Liver (tissue), 3 donors: ENCODE measurements around the gene GMDS.

ENCODE experiments used
- EGR1 ChIP-seq, 2 donors: IDR thresholded peaks; 2 replicates each; pipeline ENCODE4 v1.6.1; 2016 to 2018; ENCODE audit warnings: antibody characterized with exemption in 2 of 2, low read depth in 2 of 2
- FOXA1 ChIP-seq: IDR thresholded peaks from 2 replicates; pipeline ENCODE4 v1.6.1; 2016; ENCODE audit warnings: antibody characterized with exemption
- HNF4G ChIP-seq: IDR thresholded peaks from 2 replicates; pipeline ENCODE4 v1.6.1; 2016; ENCODE audit warnings: antibody characterized with exemption
- NR2F2 ChIP-seq: IDR thresholded peaks from 2 replicates; pipeline ENCODE4 v1.6.1; 2016; ENCODE audit warnings: antibody characterized with exemption
- SP1 ChIP-seq: IDR thresholded peaks from 2 replicates; pipeline ENCODE4 v1.6.1; 2018; ENCODE audit warnings: antibody characterized with exemption, mild to moderate bottlenecking
- TAF1 ChIP-seq: conservative IDR thresholded peaks from 2 replicates; pipeline ENCODE4 v1.6.1; 2016; ENCODE audit warnings: antibody characterized with exemption, mild to moderate bottlenecking
- YY1 ChIP-seq: IDR thresholded peaks from 2 replicates; pipeline ENCODE4 v1.6.1; 2016; ENCODE audit warnings: antibody characterized with exemption, mild to moderate bottlenecking
- TF ChIP-seq, protein P1 (sequence below): fragments of 150-350 bp; IDR thresholded peaks from 2 replicates; pipeline ENCODE4 v1.5.1; 2017; ENCODE audit warnings: improper control_type of control experiment, low read depth, low read length; ENCODE audit not compliant: missing input control
- TF ChIP-seq, protein P2 (sequence below): IDR thresholded peaks from 2 replicates; pipeline ENCODE4 v1.6.1; 2016; ENCODE audit warnings: antibody characterized with exemption
- TF ChIP-seq, protein P3 (sequence below): IDR thresholded peaks from 2 replicates; pipeline ENCODE4 v1.6.1; 2016; ENCODE audit warnings: antibody characterized with exemption, mild to moderate bottlenecking
- TF ChIP-seq, protein P4 (sequence below): IDR thresholded peaks from 2 replicates; pipeline ENCODE4 v1.6.1; 2016; ENCODE audit warnings: antibody characterized with exemption
- donor health status: healthy.
- donor health status: healthy.

DNA sequence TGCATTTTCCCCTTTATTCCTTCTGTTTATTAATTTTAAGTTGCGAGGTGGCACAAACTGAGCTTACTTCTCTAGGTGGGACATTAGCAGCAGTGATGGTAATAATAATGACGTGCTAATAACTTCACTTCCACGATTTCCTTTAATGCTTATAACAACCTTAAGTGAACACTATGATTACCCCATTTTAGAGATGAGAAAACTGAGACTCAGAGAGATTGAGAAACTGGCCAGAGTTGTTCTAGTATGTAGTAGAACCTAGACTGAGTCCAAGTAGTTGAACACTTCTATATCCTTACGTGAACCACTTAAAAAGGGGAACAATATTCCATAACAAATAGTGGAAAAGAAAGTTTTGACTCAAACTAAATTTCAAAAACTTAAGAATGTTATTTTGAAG is 297.5 kb downstream of the GMDS start:
- TF ChIP-seq YY1 (no peak), TAF1 (no peak), EGR1 (IDR thresholded peaks at IDR 0.05; ENCODE audit: low read depth in 2 of 2) (no peak), SP1 (no peak), HNF4G (no peak), NR2F2 (no peak), FOXA1 (no peak)
- TF ChIP-seq, protein P1, sequence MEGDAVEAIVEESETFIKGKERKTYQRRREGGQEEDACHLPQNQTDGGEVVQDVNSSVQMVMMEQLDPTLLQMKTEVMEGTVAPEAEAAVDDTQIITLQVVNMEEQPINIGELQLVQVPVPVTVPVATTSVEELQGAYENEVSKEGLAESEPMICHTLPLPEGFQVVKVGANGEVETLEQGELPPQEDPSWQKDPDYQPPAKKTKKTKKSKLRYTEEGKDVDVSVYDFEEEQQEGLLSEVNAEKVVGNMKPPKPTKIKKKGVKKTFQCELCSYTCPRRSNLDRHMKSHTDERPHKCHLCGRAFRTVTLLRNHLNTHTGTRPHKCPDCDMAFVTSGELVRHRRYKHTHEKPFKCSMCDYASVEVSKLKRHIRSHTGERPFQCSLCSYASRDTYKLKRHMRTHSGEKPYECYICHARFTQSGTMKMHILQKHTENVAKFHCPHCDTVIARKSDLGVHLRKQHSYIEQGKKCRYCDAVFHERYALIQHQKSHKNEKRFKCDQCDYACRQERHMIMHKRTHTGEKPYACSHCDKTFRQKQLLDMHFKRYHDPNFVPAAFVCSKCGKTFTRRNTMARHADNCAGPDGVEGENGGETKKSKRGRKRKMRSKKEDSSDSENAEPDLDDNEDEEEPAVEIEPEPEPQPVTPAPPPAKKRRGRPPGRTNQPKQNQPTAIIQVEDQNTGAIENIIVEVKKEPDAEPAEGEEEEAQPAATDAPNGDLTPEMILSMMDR = no peak
- TF ChIP-seq, protein P2, sequence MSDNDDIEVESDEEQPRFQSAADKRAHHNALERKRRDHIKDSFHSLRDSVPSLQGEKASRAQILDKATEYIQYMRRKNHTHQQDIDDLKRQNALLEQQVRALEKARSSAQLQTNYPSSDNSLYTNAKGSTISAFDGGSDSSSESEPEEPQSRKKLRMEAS = no peak
- TF ChIP-seq, protein P3, sequence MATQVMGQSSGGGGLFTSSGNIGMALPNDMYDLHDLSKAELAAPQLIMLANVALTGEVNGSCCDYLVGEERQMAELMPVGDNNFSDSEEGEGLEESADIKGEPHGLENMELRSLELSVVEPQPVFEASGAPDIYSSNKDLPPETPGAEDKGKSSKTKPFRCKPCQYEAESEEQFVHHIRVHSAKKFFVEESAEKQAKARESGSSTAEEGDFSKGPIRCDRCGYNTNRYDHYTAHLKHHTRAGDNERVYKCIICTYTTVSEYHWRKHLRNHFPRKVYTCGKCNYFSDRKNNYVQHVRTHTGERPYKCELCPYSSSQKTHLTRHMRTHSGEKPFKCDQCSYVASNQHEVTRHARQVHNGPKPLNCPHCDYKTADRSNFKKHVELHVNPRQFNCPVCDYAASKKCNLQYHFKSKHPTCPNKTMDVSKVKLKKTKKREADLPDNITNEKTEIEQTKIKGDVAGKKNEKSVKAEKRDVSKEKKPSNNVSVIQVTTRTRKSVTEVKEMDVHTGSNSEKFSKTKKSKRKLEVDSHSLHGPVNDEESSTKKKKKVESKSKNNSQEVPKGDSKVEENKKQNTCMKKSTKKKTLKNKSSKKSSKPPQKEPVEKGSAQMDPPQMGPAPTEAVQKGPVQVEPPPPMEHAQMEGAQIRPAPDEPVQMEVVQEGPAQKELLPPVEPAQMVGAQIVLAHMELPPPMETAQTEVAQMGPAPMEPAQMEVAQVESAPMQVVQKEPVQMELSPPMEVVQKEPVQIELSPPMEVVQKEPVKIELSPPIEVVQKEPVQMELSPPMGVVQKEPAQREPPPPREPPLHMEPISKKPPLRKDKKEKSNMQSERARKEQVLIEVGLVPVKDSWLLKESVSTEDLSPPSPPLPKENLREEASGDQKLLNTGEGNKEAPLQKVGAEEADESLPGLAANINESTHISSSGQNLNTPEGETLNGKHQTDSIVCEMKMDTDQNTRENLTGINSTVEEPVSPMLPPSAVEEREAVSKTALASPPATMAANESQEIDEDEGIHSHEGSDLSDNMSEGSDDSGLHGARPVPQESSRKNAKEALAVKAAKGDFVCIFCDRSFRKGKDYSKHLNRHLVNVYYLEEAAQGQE = no peak
- TF ChIP-seq, protein P4, sequence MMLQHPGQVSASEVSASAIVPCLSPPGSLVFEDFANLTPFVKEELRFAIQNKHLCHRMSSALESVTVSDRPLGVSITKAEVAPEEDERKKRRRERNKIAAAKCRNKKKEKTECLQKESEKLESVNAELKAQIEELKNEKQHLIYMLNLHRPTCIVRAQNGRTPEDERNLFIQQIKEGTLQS = no peak
